ENCODE data around the gene CTIF.
"Not testable (repeated sequence)": the region's sequence is repeated elsewhere in the genome, so short reads cannot be mapped to it uniquely, and the experiment has no call there.

CTIF gene

GRCh38 chr18:48811977-48812451 lies 273.2 kb downstream of the CTIF start:
- not testable (repeated sequence) for DNase-seq

GRCh38 chr18:48813321-48813720 lies 274.5 kb downstream of the CTIF start:
- no peak for DNase-seq

- no peak for DNase-seq
These were observed 275.1 kb downstream of the CTIF start for GRCh38 chr18:48813833-48814489.

GRCh38 chr18:48814490-48815178 lies 275.8 kb downstream of the CTIF start:
- DNase-seq: no peak

- no peak for DNase-seq
These were observed 276.3 kb downstream of the CTIF start for GRCh38 chr18:48815179-48815515.

GRCh38 chr18:48815581-48816324 lies 276.9 kb downstream of the CTIF start:
- DNase-seq: no peak

GRCh38 chr18:48816554-48816953 lies 277.7 kb downstream of the CTIF start:
- DNase-seq: no peak

- no peak for DNase-seq
These were observed 278.2 kb downstream of the CTIF start for GRCh38 chr18:48817021-48817461.

- DNase-seq: no peak
These were observed 279.8 kb downstream of the CTIF start for GRCh38 chr18:48818329-48819254.

GRCh38 chr18:48819276-48819675 lies 280.4 kb downstream of the CTIF start:
- no peak for DNase-seq

- no peak for DNase-seq
These were observed 281.1 kb downstream of the CTIF start for GRCh38 chr18:48819781-48820482.

- DNase-seq: no peak
These were observed 281.8 kb downstream of the CTIF start for GRCh38 chr18:48820483-48821250.

- no peak for DNase-seq
These were observed 282.4 kb downstream of the CTIF start for GRCh38 chr18:48821251-48821590.

- no peak for DNase-seq
These were observed 283.0 kb downstream of the CTIF start for GRCh38 chr18:48821845-48822244.

GRCh38 chr18:48824231-48824970 lies 285.6 kb downstream of the CTIF start:
- DNase-seq: no peak

- no peak for DNase-seq
These were observed 286.4 kb downstream of the CTIF start for GRCh38 chr18:48825101-48825745.

GRCh38 chr18:48826271-48826670 lies 287.4 kb downstream of the CTIF start:
- DNase-seq: no peak

GRCh38 chr18:48826806-48827205 lies 288.0 kb downstream of the CTIF start:
- no peak for DNase-seq

GRCh38 chr18:48827291-48828193 lies 288.7 kb downstream of the CTIF start:
- DNase-seq: no peak
